Measurements from ENCODE around the gene WDFY2. TPM values are rescaled to one million over a fixed set of nuclear protein-coding genes. Genes with fewer than 3 reads are reported as not detected.

The WDFY2 gene
- total RNA-seq, 1 donor = 19.0 TPM

GRCh38 chr13:51756651-51757050 lies 172.4 kb downstream of the WDFY2 start:
- Histone ChIP-seq H3K4me1 (ENCODE audit: insufficient read depth, low read length) (no peaks in the 10 kb centered on the region), H3K27me3 (ENCODE audit: insufficient read depth, low read length) (no peaks in the 10 kb centered on the region), H3K9me3 (ENCODE audit: low read depth, low read length) (no peaks in the 10 kb centered on the region), H3K4me3 (ENCODE audit: low read length) (no peak overlapping the region)

GRCh38 chr13:51758691-51759090 lies 174.4 kb downstream of the WDFY2 start:
- Histone ChIP-seq H3K9me3 (ENCODE audit: low read depth, low read length) (no peaks in the 10 kb centered on the region), H3K4me3 (ENCODE audit: low read length) (no peak overlapping the region), H3K4me1 (ENCODE audit: insufficient read depth, low read length) (no peaks in the 10 kb centered on the region), H3K27me3 (ENCODE audit: insufficient read depth, low read length) (no peaks in the 10 kb centered on the region)

- no peaks in the 10 kb centered on the region for H3K9me3 ChIP-seq (ENCODE audit: low read depth, low read length)
- H3K27me3 ChIP-seq (ENCODE audit: insufficient read depth, low read length) = no peaks in the 10 kb centered on the region
- peaks cover 3% of the 10 kb centered on the region for H3K4me1 ChIP-seq (ENCODE audit: insufficient read depth, low read length)
- no peak overlapping the region for H3K4me3 ChIP-seq (ENCODE audit: low read length)
Measured at GRCh38 chr13:51759240-51759639, 175.0 kb downstream of the WDFY2 start.

- peaks cover 13% of the 10 kb centered on the region for H3K4me1 ChIP-seq (ENCODE audit: insufficient read depth, low read length)
- no peaks in the 10 kb centered on the region for H3K9me3 ChIP-seq (ENCODE audit: low read depth, low read length)
- H3K27me3 ChIP-seq (ENCODE audit: insufficient read depth, low read length) = no peaks in the 10 kb centered on the region
- H3K4me3 ChIP-seq (ENCODE audit: low read length) = no peak overlapping the region
Measured at GRCh38 chr13:51760592-51760991, 176.3 kb downstream of the WDFY2 start.

- Histone ChIP-seq H3K4me3 (ENCODE audit: low read length) (no peak overlapping the region), H3K4me1 (ENCODE audit: insufficient read depth, low read length) (peaks cover 13% of the 10 kb centered on the region), H3K9me3 (ENCODE audit: low read depth, low read length) (no peaks in the 10 kb centered on the region), H3K27me3 (ENCODE audit: insufficient read depth, low read length) (no peaks in the 10 kb centered on the region)
Measured at GRCh38 chr13:51761643-51762350, 177.5 kb downstream of the WDFY2 start.

GRCh38 chr13:51763486-51763885 lies 179.2 kb downstream of the WDFY2 start:
- Histone ChIP-seq H3K4me1 (ENCODE audit: insufficient read depth, low read length) (peaks cover 13% of the 10 kb centered on the region), H3K4me3 (ENCODE audit: low read length) (no peak overlapping the region), H3K9me3 (ENCODE audit: low read depth, low read length) (no peaks in the 10 kb centered on the region), H3K27me3 (ENCODE audit: insufficient read depth, low read length) (no peaks in the 10 kb centered on the region)

- H3K9me3 ChIP-seq (ENCODE audit: low read depth, low read length) = no peaks in the 10 kb centered on the region
- H3K4me3 ChIP-seq (ENCODE audit: low read length) = no peak overlapping the region
- no peaks in the 10 kb centered on the region for H3K27me3 ChIP-seq (ENCODE audit: insufficient read depth, low read length)
- peaks cover 13% of the 10 kb centered on the region for H3K4me1 ChIP-seq (ENCODE audit: insufficient read depth, low read length)
Measured at GRCh38 chr13:51764184-51765141, 180.2 kb downstream of the WDFY2 start.

GRCh38 chr13:51765142-51765515 lies 180.9 kb downstream of the WDFY2 start:
- no peaks in the 10 kb centered on the region for H3K9me3 ChIP-seq (ENCODE audit: low read depth, low read length)
- peaks cover 13% of the 10 kb centered on the region for H3K4me1 ChIP-seq (ENCODE audit: insufficient read depth, low read length)
- no peak overlapping the region for H3K4me3 ChIP-seq (ENCODE audit: low read length)
- H3K27me3 ChIP-seq (ENCODE audit: insufficient read depth, low read length) = no peaks in the 10 kb centered on the region

- H3K9me3 ChIP-seq (ENCODE audit: low read depth, low read length) = no peaks in the 10 kb centered on the region
- no peaks in the 10 kb centered on the region for H3K27me3 ChIP-seq (ENCODE audit: insufficient read depth, low read length)
- H3K4me1 ChIP-seq (ENCODE audit: insufficient read depth, low read length) = peaks cover 13% of the 10 kb centered on the region
- H3K4me3 ChIP-seq (ENCODE audit: low read length) = no peak overlapping the region
Measured at GRCh38 chr13:51767100-51767499, 182.8 kb downstream of the WDFY2 start.

GRCh38 chr13:51768378-51768921 lies 184.2 kb downstream of the WDFY2 start:
- no peaks in the 10 kb centered on the region for H3K27me3 ChIP-seq (ENCODE audit: insufficient read depth, low read length)
- no peaks in the 10 kb centered on the region for H3K9me3 ChIP-seq (ENCODE audit: low read depth, low read length)
- H3K4me3 ChIP-seq (ENCODE audit: low read length) = no peak overlapping the region
- peaks cover 13% of the 10 kb centered on the region for H3K4me1 ChIP-seq (ENCODE audit: insufficient read depth, low read length)

GRCh38 chr13:51768976-51769375 lies 184.7 kb downstream of the WDFY2 start:
- Histone ChIP-seq H3K4me1 (ENCODE audit: insufficient read depth, low read length) (peaks cover 12% of the 10 kb centered on the region), H3K9me3 (ENCODE audit: low read depth, low read length) (no peaks in the 10 kb centered on the region), H3K27me3 (ENCODE audit: insufficient read depth, low read length) (no peaks in the 10 kb centered on the region), H3K4me3 (ENCODE audit: low read length) (no peak overlapping the region)

GRCh38 chr13:51769455-51770127 lies 185.3 kb downstream of the WDFY2 start:
- no peak overlapping the region for H3K4me3 ChIP-seq (ENCODE audit: low read length)
- peaks cover 6% of the 10 kb centered on the region for H3K4me1 ChIP-seq (ENCODE audit: insufficient read depth, low read length)
- H3K27me3 ChIP-seq (ENCODE audit: insufficient read depth, low read length) = no peaks in the 10 kb centered on the region
- H3K9me3 ChIP-seq (ENCODE audit: low read depth, low read length) = no peaks in the 10 kb centered on the region

GRCh38 chr13:51770160-51770559 lies 185.9 kb downstream of the WDFY2 start:
- Histone ChIP-seq H3K4me1 (ENCODE audit: insufficient read depth, low read length) (peaks cover under 1% of the 10 kb centered on the region), H3K27me3 (ENCODE audit: insufficient read depth, low read length) (no peaks in the 10 kb centered on the region), H3K9me3 (ENCODE audit: low read depth, low read length) (no peaks in the 10 kb centered on the region), H3K4me3 (ENCODE audit: low read length) (no peak overlapping the region)

GRCh38 chr13:51770681-51771417 lies 186.6 kb downstream of the WDFY2 start:
- H3K27me3 ChIP-seq (ENCODE audit: insufficient read depth, low read length) = no peaks in the 10 kb centered on the region
- no peaks in the 10 kb centered on the region for H3K4me1 ChIP-seq (ENCODE audit: insufficient read depth, low read length)
- H3K4me3 ChIP-seq (ENCODE audit: low read length) = no peak overlapping the region
- H3K9me3 ChIP-seq (ENCODE audit: low read depth, low read length) = no peaks in the 10 kb centered on the region
